Lower leg skin (tissue), 4 donors: Measurements from ENCODE around the gene MAS1. TPM values are rescaled to one million over a fixed set of nuclear protein-coding genes. Genes with fewer than 3 reads are reported as not detected.

ENCODE experiments used
- DNase-seq, 2 donors: peaks; one replicate each; pipeline ENCODE4 v3.0.0-alpha.2; 2019; ENCODE audit warnings: low spot score in 2 of 2
- H3K4me3 ChIP-seq: fragments of 200-600 bp; sonication (generic); 2 replicates; pipeline ENCODE4 v1.5.1; 2017; ENCODE audit warnings: mild to moderate bottlenecking, low read depth; ENCODE audit not compliant: poor library complexity, severe bottlenecking
- CTCF ChIP-seq, 3 donors: fragments of 450-650 bp; IDR thresholded peaks; one replicate each; pipeline ENCODE4 v1.5.1; 2016; ENCODE audit warnings: antibody characterized with exemption in 3 of 3, mild to moderate bottlenecking in 3 of 3, moderate library complexity in 2 of 3
- POLR2A ChIP-seq, 2 donors: fragments of 450-650 bp; IDR thresholded peaks; one replicate each; pipeline ENCODE4 v1.6.1; 2016 to 2017; ENCODE audit warnings: antibody characterized with exemption in 2 of 2, mild to moderate bottlenecking in 1 of 2, moderate library complexity in 1 of 2
- WGBS, 2 donors: methylation state at CpG; one replicate each; pipeline ENCODE4 v1.1.5; 2018; 5-methylcytosine and 5-hydroxymethylcytosine counted together
- intact Hi-C: fragments of 100-400 bp; cut with DNase I; formaldehyde crosslinking; loops from one replicate; pipeline ENCODE4 v1.15.0; 2023; ENCODE audit warnings: low total_unique reads
- total RNA-seq, 4 donors: library from RNA; depleted of rRNA; stranded (reverse); fragments of >200 nt; gene quantifications; one replicate each; pipeline ENCODE4 v1.1.0, GENCODE V29; 2016

Gene MAS1
- total RNA-seq, 4 donors from 2014 or later: 0.05 TPM; not detected in 3

GRCh38 chr6:159934181-159934580 lies 43.4 kb downstream of the MAS1 start:
- no peak overlapping the region for H3K4me3 ChIP-seq
- DNase-seq: no peak
- no peak for TF ChIP-seq POLR2A (IDR thresholded peaks at IDR 0.05)
- no peak for TF ChIP-seq CTCF (IDR thresholded peaks at IDR 0.05)
- intact Hi-C loops: loop anchor here (10.0 kb wide), 1 partner anchor 239 kb away; the partner anchor contains the start of gene SOD2
- WGBS, 2 donors: 72 to 81% methylated on average over 4 of the region's 4 CpGs

GRCh38 chr6:159935065-159935464 lies 44.3 kb downstream of the MAS1 start:
- intact Hi-C loops: loop anchor here (10.0 kb wide), 1 partner anchor 240 kb away; the partner anchor contains the start of gene SOD2
- WGBS, 2 donors: 65 to 75% methylated on average over 2 of the region's 2 CpGs
- TF ChIP-seq POLR2A (IDR thresholded peaks at IDR 0.05) (no peak), CTCF (IDR thresholded peaks at IDR 0.05) (no peak)
- no peak for DNase-seq
- no peak overlapping the region for H3K4me3 ChIP-seq

- DNase-seq: no peak
- 96 to 98% methylated on average over 2 of the region's 2 CpGs for WGBS, 2 donors
- no peak overlapping the region for H3K4me3 ChIP-seq
- TF ChIP-seq CTCF (IDR thresholded peaks at IDR 0.05) (no peak), POLR2A (IDR thresholded peaks at IDR 0.05) (no peak)
- intact Hi-C loops: loop anchor here (10.0 kb wide), 1 partner anchor 241 kb away; the partner anchor contains the start of gene SOD2
These were observed 44.8 kb downstream of the MAS1 start for GRCh38 chr6:159935633-159936032.

GRCh38 chr6:159939591-159940016 lies 48.8 kb downstream of the MAS1 start:
- intact Hi-C loops: loop anchor here (10.0 kb wide), 1 partner anchor 245 kb away; the partner anchor contains the start of gene SOD2
- TF ChIP-seq CTCF (IDR thresholded peaks at IDR 0.05) (no peak), POLR2A (IDR thresholded peaks at IDR 0.05) (no peak)
- no peak overlapping the region for H3K4me3 ChIP-seq
- WGBS, 2 donors: 88 to 91% methylated on average over 6 of the region's 6 CpGs
- DNase-seq: no peak

Other genes with a start within 250 kb of the MAS1 start
- gene SOD2, start 197.7 kb upstream of the MAS1 start, total RNA-seq: 100 to 1,000 TPM; 117 to 280 (median 190) TPM
- gene WTAP, start 163.5 kb upstream of the MAS1 start, total RNA-seq: 10 to 100 TPM; 57.8 to 76.7 (median 67.9) TPM
- gene ACAT2, start 128.9 kb upstream of the MAS1 start, total RNA-seq: 10 to 100 TPM in 3 of 4 donors, 1 to 10 TPM in 1; 5.4 to 31.5 (median 13.8) TPM
- gene TCP1, start 101.4 kb upstream of the MAS1 start, total RNA-seq: 100 to 1,000 TPM in 3 of 4 donors, 10 to 100 TPM in 1; 98.5 to 155 (median 129) TPM
- gene MRPL18, start 100.5 kb upstream of the MAS1 start, total RNA-seq: 10 to 100 TPM; 57.4 to 68.6 (median 59.2) TPM
- gene PNLDC1, start 90.7 kb upstream of the MAS1 start, total RNA-seq: 1 to 10 TPM in 2 of 4 donors, under 1 TPM in 2; 0.51 to 2.5 (median 1.0) TPM
- 10 to 100 TPM; 60.0 to 93.4 (median 71.7) TPM for gene IGF2R, start 78.1 kb downstream of the MAS1 start, total RNA-seq
- 1 to 10 TPM in 1 of 4 donors, under 1 TPM in 2, not detected in 1; 0.65 to 1.4 (median 0.80) TPM for gene SLC22A1, start 230.8 kb downstream of the MAS1 start, total RNA-seq